ENCODE data around the gene OR6M1.

DNA sequence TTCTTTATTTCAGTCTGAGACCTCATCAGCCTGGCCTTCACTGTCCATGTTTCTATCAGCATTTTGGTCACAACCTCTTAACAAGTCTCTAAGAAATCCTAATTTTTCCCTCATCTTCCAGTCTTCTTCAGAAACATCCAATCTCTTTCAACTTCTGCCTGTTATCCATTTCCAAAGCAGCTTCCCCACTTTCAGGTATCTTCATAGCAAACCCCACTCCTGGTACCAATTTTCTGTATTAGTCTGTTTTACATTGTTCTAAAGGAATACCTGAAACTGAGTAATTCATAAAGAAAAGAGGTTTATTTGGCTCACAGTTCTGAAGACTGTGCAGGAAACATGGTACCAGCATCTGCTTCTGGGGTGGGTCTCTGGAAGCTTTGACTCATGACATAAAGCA lies 43.7 kb downstream of the OR6M1 start:
- TF ChIP-seq, protein P1, sequence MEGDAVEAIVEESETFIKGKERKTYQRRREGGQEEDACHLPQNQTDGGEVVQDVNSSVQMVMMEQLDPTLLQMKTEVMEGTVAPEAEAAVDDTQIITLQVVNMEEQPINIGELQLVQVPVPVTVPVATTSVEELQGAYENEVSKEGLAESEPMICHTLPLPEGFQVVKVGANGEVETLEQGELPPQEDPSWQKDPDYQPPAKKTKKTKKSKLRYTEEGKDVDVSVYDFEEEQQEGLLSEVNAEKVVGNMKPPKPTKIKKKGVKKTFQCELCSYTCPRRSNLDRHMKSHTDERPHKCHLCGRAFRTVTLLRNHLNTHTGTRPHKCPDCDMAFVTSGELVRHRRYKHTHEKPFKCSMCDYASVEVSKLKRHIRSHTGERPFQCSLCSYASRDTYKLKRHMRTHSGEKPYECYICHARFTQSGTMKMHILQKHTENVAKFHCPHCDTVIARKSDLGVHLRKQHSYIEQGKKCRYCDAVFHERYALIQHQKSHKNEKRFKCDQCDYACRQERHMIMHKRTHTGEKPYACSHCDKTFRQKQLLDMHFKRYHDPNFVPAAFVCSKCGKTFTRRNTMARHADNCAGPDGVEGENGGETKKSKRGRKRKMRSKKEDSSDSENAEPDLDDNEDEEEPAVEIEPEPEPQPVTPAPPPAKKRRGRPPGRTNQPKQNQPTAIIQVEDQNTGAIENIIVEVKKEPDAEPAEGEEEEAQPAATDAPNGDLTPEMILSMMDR (IDR thresholded peaks at IDR 0.05 in 8 of 11, conservative IDR thresholded peaks at IDR 0.05 in 3 of 11) = no peak
- no peak for TF ChIP-seq POLR2A (IDR thresholded peaks at IDR 0.05)
